Left kidney (tissue), 2 donors: ENCODE data around the gene OSBPL5. TPM values are rescaled to one million over a fixed set of nuclear protein-coding genes. Genes with fewer than 3 reads are reported as not detected.
"Not testable (repeated sequence)": the region's sequence is repeated elsewhere in the genome, so short reads cannot be mapped to it uniquely, and the experiment has no call there.

Experiments used
- DNase-seq: peaks from one replicate; pipeline ENCODE4 v3.0.0-alpha.2; 2013
- polyA plus RNA-seq: library from polyadenylated mRNA; unstranded; fragments of 120-200 nt; gene quantifications from one replicate; pipeline ENCODE4 v1.2.1, GENCODE V29; 2013; ENCODE audit not compliant: insufficient read length

OSBPL5 gene
- polyA plus RNA-seq, 1 donor = 20.5 TPM

GRCh38 chr11:3181725-3182461, 16.8 kb upstream of the OSBPL5 start:
- no peak for DNase-seq

GRCh38 chr11:3180869-3181268, 15.8 kb upstream of the OSBPL5 start:
- DNase-seq = no peak

GRCh38 chr11:3178349-3178748, 13.2 kb upstream of the OSBPL5 start:
- no peak for DNase-seq

DNA sequence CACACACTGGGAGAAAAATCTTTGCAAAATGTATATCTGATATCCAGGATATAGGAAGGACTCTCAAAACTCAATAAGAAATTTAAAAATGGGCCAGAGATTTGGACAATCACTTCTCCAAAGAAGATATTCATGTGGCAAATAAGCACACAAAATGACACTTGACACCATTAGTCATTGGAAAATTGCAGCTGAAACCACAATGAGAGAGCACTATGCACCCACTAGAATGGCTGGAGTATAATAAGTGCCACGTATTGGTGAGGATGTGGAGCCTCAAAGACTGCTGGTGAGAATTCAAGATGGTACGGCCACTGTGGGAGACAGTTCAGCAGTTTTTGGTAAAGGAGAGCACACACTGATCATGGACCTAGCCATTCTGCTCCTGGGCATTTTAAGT, 12.8 kb upstream of the OSBPL5 start:
- no peak for DNase-seq

- no peak for DNase-seq
These were observed 11.4 kb upstream of the OSBPL5 start for GRCh38 chr11:3176487-3176886.

- no peak for DNase-seq
These were observed 10.1 kb upstream of the OSBPL5 start for GRCh38 chr11:3175194-3175593.

- no peak for DNase-seq
These were observed 9.3 kb upstream of the OSBPL5 start for GRCh38 chr11:3174387-3174786.

DNA sequence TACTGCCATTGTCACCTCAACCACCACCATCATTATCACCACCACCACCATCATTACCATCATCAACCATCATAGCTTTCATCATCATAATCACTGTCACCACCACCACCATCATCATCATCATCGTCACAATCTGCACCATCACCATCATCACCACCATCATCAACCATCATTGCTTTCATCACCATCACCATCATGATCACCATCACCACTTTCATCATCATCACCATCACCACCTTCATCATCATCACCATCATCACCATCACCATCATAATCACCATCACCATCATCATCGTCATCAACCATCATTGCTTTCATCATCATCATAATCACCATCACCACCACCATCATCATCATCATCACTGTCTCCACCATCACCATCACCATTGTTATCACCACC, 8.7 kb upstream of the OSBPL5 start:
- DNase-seq = no peak

GRCh38 chr11:3171931-3172560, 6.9 kb upstream of the OSBPL5 start:
- DNase-seq = no peak

DNA sequence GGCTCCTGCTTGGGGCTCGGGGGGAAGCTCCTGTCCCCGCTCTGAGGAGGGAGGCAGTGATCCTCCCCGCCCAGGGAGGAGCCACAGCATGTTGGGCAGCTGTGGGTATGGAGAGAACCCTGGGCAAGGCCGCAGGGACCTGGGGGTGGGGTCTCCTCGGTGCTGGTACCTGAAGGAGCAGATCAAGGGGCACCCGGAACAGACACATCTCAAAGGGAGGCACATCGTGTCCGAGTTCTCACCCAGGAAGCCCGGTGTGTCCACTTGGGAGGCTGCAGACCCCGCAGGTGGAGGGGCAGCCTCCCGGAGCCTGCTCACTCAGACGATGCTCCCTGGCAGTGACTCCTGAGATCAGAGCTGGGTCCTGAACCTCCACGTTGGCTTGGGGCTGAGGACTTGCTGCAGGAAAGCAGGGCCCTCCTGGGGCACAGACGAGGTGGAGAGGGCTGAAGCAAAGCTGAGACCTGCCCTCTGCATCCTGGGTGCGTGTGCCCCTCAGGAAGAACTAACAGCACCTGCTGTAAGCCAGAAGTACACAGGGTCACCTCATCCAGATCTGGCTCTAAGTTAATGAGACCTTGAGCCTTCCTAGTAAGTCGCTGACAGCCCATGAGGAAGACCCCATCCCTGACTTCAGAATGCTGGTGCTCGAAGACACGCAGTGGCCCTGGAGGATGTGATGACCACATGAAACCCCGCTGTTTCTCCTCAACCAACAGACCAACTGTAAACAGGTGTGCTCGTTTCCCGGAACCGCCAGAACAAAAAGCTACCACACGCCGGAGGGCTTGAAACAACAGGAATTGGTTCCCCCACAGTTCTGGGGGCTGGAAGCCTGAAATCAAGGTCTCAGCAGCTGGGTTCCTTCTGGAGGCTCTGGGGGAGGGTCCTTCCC, 5.9 kb upstream of the OSBPL5 start:
- DNase-seq = no peak

DNA sequence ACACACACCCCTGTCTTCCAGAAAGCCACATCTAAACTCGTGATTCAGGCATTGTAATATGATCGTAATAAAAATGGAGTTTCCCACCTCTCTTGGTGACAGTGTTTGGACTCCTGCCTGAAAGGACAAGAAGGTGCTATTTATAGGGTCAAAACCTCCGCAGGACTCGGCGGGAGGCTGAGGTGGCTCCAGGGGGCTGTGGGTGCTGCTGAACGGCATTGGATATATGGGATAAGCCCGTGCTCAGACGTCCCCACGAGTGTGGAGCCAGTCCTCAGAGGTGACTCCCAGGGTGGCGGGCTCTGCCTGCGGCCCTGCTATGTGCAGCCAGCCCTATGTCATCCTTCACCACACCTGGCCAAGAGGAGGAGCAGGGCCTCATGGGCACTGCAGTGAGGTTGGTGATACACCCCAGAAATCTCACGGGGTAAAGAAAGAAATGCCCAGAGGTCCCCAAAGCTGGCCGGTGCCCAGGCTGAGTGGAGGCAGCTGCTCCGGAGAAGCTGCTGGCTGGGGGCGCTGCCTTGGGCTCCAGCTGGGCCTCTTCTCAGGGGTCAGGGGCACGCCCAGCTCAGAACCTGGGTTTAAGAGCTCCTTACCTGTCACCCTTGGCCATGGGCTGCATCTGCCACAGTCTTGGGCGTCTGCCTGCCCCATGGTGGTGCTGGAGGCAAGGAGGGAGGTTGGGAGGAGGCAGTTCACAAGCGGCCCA, 5.1 kb upstream of the OSBPL5 start:
- DNase-seq = no peak

DNA sequence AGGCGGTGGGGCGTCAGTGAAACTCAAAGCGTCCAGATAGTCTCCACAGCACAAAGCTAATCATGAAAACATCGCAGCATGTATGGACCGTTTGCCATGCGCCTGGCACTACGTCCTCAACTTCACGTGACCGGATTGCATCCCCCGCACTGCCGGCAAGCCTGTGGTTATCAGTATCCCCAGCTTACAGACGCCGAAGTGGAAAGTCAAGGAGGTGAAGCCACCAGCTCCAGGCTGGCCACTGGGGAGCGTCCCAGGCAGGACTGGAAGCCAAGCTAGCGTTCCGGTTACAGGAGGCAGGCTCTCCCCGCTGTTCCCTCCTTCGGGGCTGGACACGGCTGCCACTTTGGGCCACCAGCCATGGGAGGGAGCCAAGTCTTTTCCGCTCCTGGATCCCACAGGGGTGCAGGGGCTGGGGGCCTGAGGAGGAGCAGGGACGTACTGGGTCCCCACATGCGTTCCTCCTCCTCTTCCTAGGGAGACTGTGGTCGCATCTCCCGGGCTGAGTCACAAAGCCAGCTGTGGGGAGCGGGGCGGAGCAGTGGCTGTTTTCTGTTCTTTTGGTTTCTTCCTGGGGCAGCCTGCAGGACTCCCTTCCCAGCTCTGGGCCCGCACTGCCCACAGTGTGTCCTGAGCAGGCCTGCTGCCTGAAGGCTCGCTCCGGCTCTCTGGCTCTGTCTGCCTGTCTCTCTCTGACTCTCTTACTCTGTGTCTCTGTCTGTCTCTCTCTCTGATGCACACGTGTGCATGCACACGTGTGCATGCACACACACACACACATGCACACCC, 4.3 kb upstream of the OSBPL5 start:
- DNase-seq = no peak

GRCh38 chr11:3168742-3169254, 3.7 kb upstream of the OSBPL5 start:
- DNase-seq = not testable (repeated sequence)

DNA sequence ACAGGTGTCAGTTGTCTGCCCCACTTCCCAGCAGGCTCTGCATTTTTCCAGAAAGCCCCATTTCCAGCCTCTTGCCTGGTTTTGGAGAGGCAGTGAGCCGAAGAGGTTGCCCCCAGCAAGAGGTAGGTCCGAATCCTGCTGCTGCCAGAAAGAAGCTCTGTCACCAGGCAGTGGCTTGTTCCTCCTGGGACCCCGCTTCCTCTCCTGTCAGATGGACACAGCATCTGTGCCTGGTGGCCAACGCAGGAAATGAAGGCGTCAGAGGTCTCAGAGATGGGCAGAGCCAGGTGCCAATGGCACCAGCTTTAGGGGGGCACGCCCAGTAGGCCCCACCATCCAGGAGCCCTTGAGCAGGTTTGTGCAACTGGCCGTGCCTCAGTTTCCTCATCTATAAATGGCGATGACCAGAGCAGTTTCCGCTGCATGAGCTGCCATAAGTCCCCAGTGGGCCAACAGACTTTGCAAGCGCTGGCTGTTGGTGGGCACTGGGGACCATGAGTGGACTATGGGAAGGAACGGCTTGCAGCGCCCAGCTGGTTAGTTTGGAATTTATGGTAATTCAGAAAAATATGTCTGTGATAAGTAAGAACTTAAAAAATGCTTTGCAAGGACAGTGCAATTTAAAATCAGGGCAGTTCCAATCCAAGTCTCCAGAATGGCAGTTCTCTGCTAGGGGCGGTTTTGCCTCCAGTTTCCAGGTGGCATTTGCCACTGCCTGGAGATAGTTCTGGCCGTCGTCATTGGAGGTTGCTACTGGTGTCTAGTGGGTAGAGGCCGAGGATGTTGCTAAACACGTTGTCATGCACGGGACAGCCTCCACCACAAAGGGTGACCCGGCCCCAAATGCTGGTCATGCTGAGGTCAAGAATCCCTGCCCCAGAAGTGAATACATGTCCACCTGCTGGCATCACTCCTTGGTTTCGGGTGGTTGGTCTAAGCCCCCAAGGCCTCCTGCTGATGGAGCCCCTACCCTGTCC, 2.3 kb upstream of the OSBPL5 start:
- no peak for DNase-seq

DNA sequence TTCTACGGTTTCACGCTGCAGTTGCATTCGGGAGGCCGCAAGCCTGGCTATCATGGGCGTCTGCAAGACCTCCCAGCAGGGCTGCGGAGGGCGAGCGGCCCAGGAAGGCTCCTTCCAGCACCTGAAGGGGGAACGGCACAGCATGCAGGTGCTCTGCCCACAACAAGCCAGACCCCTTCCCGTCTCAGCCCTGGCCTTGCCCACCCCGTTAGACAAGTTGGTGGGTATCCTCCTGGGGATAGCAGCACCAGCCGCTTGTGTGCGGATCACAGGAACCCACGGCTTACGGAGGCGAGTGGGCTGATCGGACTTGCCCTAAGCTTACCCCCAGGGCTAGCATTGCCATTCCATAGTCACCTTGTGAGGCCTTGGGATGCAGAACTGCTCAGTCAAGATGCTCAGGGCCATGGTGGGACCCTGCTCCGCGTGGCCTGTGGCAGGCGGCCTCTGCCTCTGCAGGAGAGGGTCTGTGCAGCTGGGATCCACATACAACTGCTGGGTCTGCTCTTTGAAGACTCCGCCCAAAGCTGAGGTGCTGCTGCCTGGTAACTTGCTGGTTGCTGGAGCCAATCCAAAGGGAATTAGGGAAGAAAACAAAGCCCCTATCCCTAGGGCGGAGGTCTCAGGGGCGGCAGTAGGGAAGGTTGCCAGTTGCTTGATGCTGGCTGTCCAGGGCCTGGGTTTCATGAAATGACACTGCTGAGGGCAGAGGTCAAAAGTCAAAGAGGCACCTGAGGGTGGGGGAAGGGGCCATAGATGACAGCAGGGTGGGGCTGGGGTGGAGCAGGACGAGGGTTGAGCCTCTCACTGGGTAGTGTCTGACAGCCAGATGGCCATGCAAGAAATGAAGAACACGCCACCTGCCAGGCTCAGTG, 1.4 kb upstream of the OSBPL5 start:
- no peak for DNase-seq

DNA sequence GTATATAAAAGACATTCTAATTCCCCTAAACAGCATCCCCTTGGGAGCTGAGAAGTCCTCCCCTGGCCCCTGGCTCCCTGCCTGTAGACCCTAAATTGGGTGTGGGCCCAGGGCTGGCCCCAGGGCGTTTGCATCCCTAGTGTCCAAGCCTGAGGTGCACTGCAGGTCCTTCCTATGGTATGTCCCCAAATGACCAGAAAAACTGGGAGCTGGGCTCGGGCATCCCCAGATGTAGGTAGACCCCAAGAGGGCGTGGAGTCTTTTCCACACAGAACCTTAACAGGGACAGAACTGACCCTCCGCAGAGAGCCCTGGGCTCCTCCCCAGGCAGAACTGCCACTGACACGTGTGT, 782 bp upstream of the OSBPL5 start:
- DNase-seq = no peak

- DNase-seq = no peak
These were observed 458 bp downstream of the OSBPL5 start for GRCh38 chr11:3164552-3165151.

DNA sequence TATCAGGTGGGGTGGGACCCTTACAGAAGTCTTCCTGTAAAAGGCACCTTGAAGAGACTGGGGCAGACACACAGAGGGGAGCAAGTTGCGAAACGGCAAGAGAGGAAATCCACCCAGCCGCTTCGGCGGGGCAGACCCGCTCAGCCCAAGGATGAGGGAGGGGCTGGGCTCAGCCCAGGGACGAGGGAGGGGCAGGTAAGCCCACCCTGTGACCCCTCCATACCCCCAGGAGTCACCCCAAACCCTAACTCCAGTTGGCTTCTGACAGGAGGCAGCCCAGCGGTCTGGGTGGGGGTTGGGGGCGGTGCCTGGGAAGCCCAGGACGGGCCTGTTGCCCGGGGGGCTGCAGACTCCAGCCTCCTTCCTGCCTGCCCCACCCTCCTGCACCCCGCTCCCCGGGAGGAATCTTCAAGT, 965 bp downstream of the OSBPL5 start:
- no peak for DNase-seq
